Measurements from ENCODE around the gene ARPC1A. TPM values are rescaled to one million over a fixed set of nuclear protein-coding genes. Genes with fewer than 3 reads are reported as not detected.

Gene ARPC1A
- polyA plus RNA-seq, 1 of the 3 experiments (the other 2 are of a cell fraction) = 306 TPM

GRCh38 chr7:99305473-99306260, 20.0 kb upstream of the ARPC1A start:
- no peaks in the 10 kb centered on the region for H3K4me1 ChIP-seq (ENCODE audit: control insufficient read depth in 1 of 2, insufficient read depth in 2 of 2, low read depth in 1 of 2, low read length in 1 of 2)
- H3K27ac ChIP-seq (ENCODE audit: low read depth in 2 of 2, low read length in 1 of 2) = no peak overlapping the region
- CTCF ChIA-PET = interaction anchor here (1.2 to 3.1 kb wide), 3 partner anchors 8 to 269 kb away, joined by 3 to 17 read pairs (median 6); no protein-coding TSS in a partner anchor

More at GRCh38 chr7:99305473-99306260, 20.0 kb upstream of the ARPC1A start:
- no peaks in the 10 kb centered on the region for H3F3A ChIP-seq (replicated peaks; ENCODE audit: insufficient read depth)
- POLR2A ChIA-PET = no interaction called here
- 92% methylated on average over 16 of the region's 16 CpGs for WGBS (ENCODE audit: low lambda C conversion rate)
- no peaks in the 10 kb centered on the region for H4K20me1 ChIP-seq (ENCODE audit: insufficient read depth)
- H3K4me2 ChIP-seq = no peak overlapping the region
- DNase-seq = no peak
- no peaks in the 10 kb centered on the region for H3K79me2 ChIP-seq (ENCODE audit: insufficient read depth)
- TF ChIP-seq RAD21 (IDR thresholded peaks at IDR 0.05; ENCODE audit: low read length) = no peak
- TF ChIP-seq FOXM1 (IDR thresholded peaks at IDR 0.05; ENCODE audit: low read depth) = no peak
- no peak for TF ChIP-seq MEF2A (IDR thresholded peaks at IDR 0.05; ENCODE audit: borderline replicate concordance, low read depth)
- no peak for TF ChIP-seq REST (IDR thresholded peaks at IDR 0.05; ENCODE audit: low read depth, low read length)
- TF ChIP-seq RXRA (IDR thresholded peaks at IDR 0.05; ENCODE audit: borderline replicate concordance, low read depth) = no peak
- no peak for TF ChIP-seq MXI1 (IDR thresholded peaks at IDR 0.05; ENCODE audit: low read depth, low read length)
- TF ChIP-seq GATA2 (CRISPR knock-in tag; IDR thresholded peaks at IDR 0.05) = no peak
- no peak for TF ChIP-seq RFX5 (IDR thresholded peaks at IDR 0.05; ENCODE audit: low read length)
- TF ChIP-seq, protein P1, sequence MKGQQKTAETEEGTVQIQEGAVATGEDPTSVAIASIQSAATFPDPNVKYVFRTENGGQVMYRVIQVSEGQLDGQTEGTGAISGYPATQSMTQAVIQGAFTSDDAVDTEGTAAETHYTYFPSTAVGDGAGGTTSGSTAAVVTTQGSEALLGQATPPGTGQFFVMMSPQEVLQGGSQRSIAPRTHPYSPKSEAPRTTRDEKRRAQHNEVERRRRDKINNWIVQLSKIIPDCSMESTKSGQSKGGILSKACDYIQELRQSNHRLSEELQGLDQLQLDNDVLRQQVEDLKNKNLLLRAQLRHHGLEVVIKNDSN (IDR thresholded peaks at IDR 0.05; ENCODE audit: borderline replicate concordance, low read depth) = no peak
- no peak for TF ChIP-seq JUND (IDR thresholded peaks at IDR 0.05)
- TF ChIP-seq TCF12 (IDR thresholded peaks at IDR 0.05) = no peak
- TF ChIP-seq SMC3 (IDR thresholded peaks at IDR 0.05; ENCODE audit: low read depth, low read length) = no peak
- no peak for TF ChIP-seq FOXJ3 (CRISPR knock-in tag; IDR thresholded peaks at IDR 0.05)
- TF ChIP-seq FOSL2 (IDR thresholded peaks at IDR 0.05; ENCODE audit: borderline replicate concordance, low read depth) = no peak
- TF ChIP-seq TAF1 (IDR thresholded peaks at IDR 0.05; ENCODE audit: borderline replicate concordance, low read depth, low read length) = no peak
- TF ChIP-seq EZH2phosphoT487 (IDR thresholded peaks at IDR 0.05; ENCODE audit: borderline replicate concordance, low read depth) = no peak
- no peak for TF ChIP-seq POLR2AphosphoS5 (IDR thresholded peaks at IDR 0.05; ENCODE audit: low read depth, low read length)
- no peak for TF ChIP-seq GABPA (IDR thresholded peaks at IDR 0.05; ENCODE audit: low read depth)
- H3K9me2 ChIP-seq = no peaks in the 10 kb centered on the region
- H3K36me3 ChIP-seq (replicated peaks in 1 of 2; ENCODE audit: control insufficient read depth in 1 of 2, insufficient read depth in 2 of 2, low read length in 1 of 2) = peaks cover 0 to 5% of the 10 kb centered on the region in 2 experiments
- H3K4me3 ChIP-seq (ENCODE audit: low read depth in 2 of 2, low read length in 1 of 2) = no peak overlapping the region
- H3K9ac ChIP-seq = no peak overlapping the region
- no peaks in the 10 kb centered on the region for H3K9me3 ChIP-seq
- no peak overlapping the region for H2AFZ ChIP-seq (ENCODE audit: low read depth)
- no peaks in the 10 kb centered on the region for H3K27me3 ChIP-seq (ENCODE audit: insufficient read depth)

Measured in SK-N-SH (cell line).